ENCODE data around the gene OLIG1. TPM values are rescaled to one million over a fixed set of nuclear protein-coding genes. Genes with fewer than 3 reads are reported as not detected.

Gene OLIG1
- total RNA-seq, 1 experiment from 2014 or later, result not detected

DNA sequence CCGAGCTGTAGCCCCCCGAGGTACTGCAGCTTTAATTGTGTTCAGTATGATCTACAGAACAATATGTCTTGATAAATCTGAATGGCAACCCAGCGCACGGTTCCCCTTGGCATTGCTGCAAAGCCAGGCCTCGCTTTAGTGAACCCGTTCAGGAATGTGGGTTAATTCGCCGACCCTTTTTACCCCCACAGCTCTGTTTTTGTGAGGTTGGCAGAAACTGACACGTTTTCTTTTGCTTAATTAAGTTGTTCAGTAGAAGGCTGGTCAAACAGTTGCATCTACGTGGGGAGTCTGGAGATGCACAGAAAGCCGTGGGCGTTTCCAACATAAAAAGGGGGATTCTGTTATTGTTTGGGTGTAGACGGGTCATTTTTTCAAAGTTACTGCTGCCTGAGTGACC lies 43.2 kb downstream of the OLIG1 start:
- H3K4me1 ChIP-seq (ENCODE audit: insufficient read depth, low read length), result no peaks in the 10 kb centered on the region
- H3K79me2 ChIP-seq (ENCODE audit: low read length), result no peaks in the 10 kb centered on the region
- no peaks in the 10 kb centered on the region for H3F3A ChIP-seq (ENCODE audit: low read length, unreplicated experiment)
- no peak overlapping the region for H3K4me2 ChIP-seq (ENCODE audit: low read length)
- H3K4me3 ChIP-seq (ENCODE audit: low read length), result no peak overlapping the region
- no peaks in the 10 kb centered on the region for H3K36me3 ChIP-seq (ENCODE audit: low read depth, low read length)
- H2AFZ ChIP-seq (ENCODE audit: low read length), result no peak overlapping the region
- no peak for ATAC-seq
- ChIA-PET POLR2A (ENCODE audit: unreplicated experiment) (no interaction called here), CTCF (no interaction called here)
- intact Hi-C loops (cut with micrococcal nuclease), result no loop called here
- no peak for DNase-seq
- BruUV-seq (replicated peaks), result no TSS peak
- H3K9me2 ChIP-seq (replicated peaks; ENCODE audit: low read length), result no peaks in the 10 kb centered on the region
- no peaks in the 10 kb centered on the region for H4K20me1 ChIP-seq (ENCODE audit: low read length)
- no peak for TF ChIP-seq EZH2phosphoT487 (IDR thresholded peaks at IDR 0.05; ENCODE audit: borderline replicate concordance, low read length)
- TF ChIP-seq, protein P1, sequence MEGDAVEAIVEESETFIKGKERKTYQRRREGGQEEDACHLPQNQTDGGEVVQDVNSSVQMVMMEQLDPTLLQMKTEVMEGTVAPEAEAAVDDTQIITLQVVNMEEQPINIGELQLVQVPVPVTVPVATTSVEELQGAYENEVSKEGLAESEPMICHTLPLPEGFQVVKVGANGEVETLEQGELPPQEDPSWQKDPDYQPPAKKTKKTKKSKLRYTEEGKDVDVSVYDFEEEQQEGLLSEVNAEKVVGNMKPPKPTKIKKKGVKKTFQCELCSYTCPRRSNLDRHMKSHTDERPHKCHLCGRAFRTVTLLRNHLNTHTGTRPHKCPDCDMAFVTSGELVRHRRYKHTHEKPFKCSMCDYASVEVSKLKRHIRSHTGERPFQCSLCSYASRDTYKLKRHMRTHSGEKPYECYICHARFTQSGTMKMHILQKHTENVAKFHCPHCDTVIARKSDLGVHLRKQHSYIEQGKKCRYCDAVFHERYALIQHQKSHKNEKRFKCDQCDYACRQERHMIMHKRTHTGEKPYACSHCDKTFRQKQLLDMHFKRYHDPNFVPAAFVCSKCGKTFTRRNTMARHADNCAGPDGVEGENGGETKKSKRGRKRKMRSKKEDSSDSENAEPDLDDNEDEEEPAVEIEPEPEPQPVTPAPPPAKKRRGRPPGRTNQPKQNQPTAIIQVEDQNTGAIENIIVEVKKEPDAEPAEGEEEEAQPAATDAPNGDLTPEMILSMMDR (conservative IDR thresholded peaks at IDR 0.05; ENCODE audit: low read depth, low read length), result no peak
- TF ChIP-seq EZH2 (IDR thresholded peaks at IDR 0.05; ENCODE audit: low read length, unreplicated experiment), result no peak
- H3K27me3 ChIP-seq (ENCODE audit: low read length), result peaks cover 100% of the 10 kb centered on the region
- no peak overlapping the region for H3K27ac ChIP-seq (ENCODE audit: low read length)
- no peak overlapping the region for H3K9ac ChIP-seq (ENCODE audit: low read length)
- no peaks in the 10 kb centered on the region for H3K9me3 ChIP-seq (ENCODE audit: low read length)

DNA sequence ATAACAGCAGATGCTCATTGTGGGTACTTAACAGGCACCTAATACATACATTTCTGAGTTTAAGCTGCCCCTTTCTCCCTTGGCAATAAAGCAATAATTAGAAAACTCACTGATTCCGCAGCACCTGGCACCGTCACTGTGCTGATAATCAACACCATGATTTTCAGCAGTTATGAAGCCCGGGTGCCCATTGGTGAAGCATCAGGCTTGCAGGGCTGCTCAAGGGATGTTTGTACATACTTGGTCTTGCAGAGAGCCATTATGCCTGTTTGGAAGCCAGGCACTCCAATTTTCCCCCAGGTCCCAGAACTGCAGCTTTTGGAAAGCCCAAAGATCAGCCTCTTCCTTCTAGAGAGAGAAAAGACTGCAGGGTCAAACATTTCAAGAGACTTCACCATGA lies 44.3 kb downstream of the OLIG1 start:
- H3K27me3 ChIP-seq (ENCODE audit: low read length), result peaks cover 98% of the 10 kb centered on the region
- H3K27ac ChIP-seq (ENCODE audit: low read length), result no peak overlapping the region
- DNase-seq (no peak), ATAC-seq (no peak)
- H3K4me3 ChIP-seq (ENCODE audit: low read length), result no peak overlapping the region
- no peaks in the 10 kb centered on the region for H3K9me2 ChIP-seq (replicated peaks; ENCODE audit: low read length)
- intact Hi-C loops (cut with micrococcal nuclease), result no loop called here
- H3K79me2 ChIP-seq (ENCODE audit: low read length), result no peaks in the 10 kb centered on the region
- no peaks in the 10 kb centered on the region for H4K20me1 ChIP-seq (ENCODE audit: low read length)
- no peak overlapping the region for H2AFZ ChIP-seq (ENCODE audit: low read length)
- TF ChIP-seq EZH2 (IDR thresholded peaks at IDR 0.05; ENCODE audit: low read length, unreplicated experiment) (no peak), EZH2phosphoT487 (IDR thresholded peaks at IDR 0.05; ENCODE audit: borderline replicate concordance, low read length) (no peak)
- TF ChIP-seq, protein P1 (conservative IDR thresholded peaks at IDR 0.05; ENCODE audit: low read depth, low read length), result no peak
- CTCF ChIA-PET, result no interaction called here
- H3K9ac ChIP-seq (ENCODE audit: low read length), result no peak overlapping the region
- H3K4me2 ChIP-seq (ENCODE audit: low read length), result no peak overlapping the region
- no peaks in the 10 kb centered on the region for H3K9me3 ChIP-seq (ENCODE audit: low read length)
- H3K4me1 ChIP-seq (ENCODE audit: insufficient read depth, low read length), result no peaks in the 10 kb centered on the region
- H3F3A ChIP-seq (ENCODE audit: low read length, unreplicated experiment), result no peaks in the 10 kb centered on the region
- POLR2A ChIA-PET (ENCODE audit: unreplicated experiment), result no interaction called here
- H3K36me3 ChIP-seq (ENCODE audit: low read depth, low read length), result no peaks in the 10 kb centered on the region
- BruUV-seq (replicated peaks), result no TSS peak

DNA sequence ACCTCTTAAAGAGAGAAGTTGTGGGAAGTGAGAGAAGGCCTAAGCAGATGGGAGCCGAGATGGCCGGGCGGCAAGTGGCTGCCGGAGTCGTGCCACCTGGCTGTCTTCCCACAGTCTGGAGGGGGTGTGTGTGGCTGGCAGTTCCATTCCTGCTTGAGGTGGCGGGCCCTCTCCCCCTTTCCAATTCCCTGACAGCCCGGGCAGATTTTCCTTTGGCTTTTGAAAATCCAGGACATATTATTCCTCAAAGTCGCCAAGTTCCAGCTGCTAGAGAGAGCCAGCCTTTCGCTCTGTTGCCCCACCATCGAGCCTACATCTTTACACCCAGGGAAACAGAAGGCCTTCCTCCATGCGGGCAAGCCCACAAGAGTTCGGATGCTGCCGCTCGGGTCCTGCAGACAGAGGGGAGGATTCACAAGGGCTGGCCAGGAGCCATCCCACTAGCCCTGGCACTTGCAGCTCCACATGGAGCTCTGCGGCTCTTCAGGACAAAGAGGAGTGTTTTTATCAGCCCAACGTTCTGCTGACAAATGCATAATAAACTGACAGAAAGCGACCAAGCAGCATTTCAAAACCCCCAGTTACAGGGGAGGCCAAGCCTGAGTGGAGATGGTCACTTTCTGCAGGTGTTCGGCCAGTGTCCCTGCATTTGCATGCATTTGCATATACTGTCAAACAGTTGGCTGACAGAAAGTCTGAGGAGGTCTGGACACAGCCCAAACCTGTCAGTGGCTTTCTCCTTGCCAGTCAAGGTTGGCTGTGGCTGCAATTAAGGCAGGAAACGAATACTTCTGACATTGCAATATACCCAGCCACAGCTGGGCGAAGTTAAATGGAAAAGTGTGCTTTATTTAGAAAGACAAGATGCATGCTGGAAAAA lies 45.9 kb downstream of the OLIG1 start:
- BruUV-seq (replicated peaks), result no TSS peak
- Histone ChIP-seq H3K9me3 (ENCODE audit: low read length) (no peaks in the 10 kb centered on the region), H3K4me3 (ENCODE audit: low read length) (no peak overlapping the region), H3K27me3 (ENCODE audit: low read length) (peaks cover 98% of the 10 kb centered on the region), H3K27ac (ENCODE audit: low read length) (no peak overlapping the region), H2AFZ (ENCODE audit: low read length) (no peak overlapping the region), H3K4me1 (ENCODE audit: insufficient read depth, low read length) (no peaks in the 10 kb centered on the region), H3K9me2 (replicated peaks; ENCODE audit: low read length) (no peaks in the 10 kb centered on the region), H3K79me2 (ENCODE audit: low read length) (no peaks in the 10 kb centered on the region), H3K36me3 (ENCODE audit: low read depth, low read length) (no peaks in the 10 kb centered on the region), H3K4me2 (ENCODE audit: low read length) (no peak overlapping the region), H4K20me1 (ENCODE audit: low read length) (no peaks in the 10 kb centered on the region), H3K9ac (ENCODE audit: low read length) (no peak overlapping the region), H3F3A (ENCODE audit: low read length, unreplicated experiment) (no peaks in the 10 kb centered on the region)
- ChIA-PET CTCF (no interaction called here), POLR2A (ENCODE audit: unreplicated experiment) (no interaction called here)
- intact Hi-C loops (cut with micrococcal nuclease), result no loop called here
- TF ChIP-seq, protein P1 (conservative IDR thresholded peaks at IDR 0.05; ENCODE audit: low read depth, low read length), result no peak
- TF ChIP-seq EZH2 (IDR thresholded peaks at IDR 0.05; ENCODE audit: low read length, unreplicated experiment), result no peak
- no peak for TF ChIP-seq EZH2phosphoT487 (IDR thresholded peaks at IDR 0.05; ENCODE audit: borderline replicate concordance, low read length)
- ATAC-seq (no peak), DNase-seq (no peak)

Measured in PC-3 (cell line).